ENCODE data around the gene TRPV4. TPM values are rescaled to one million over a fixed set of nuclear protein-coding genes. Genes with fewer than 3 reads are reported as not detected.

Gene TRPV4
- total RNA-seq, 1 experiment from 2014 or later, result 0.09 TPM

DNA sequence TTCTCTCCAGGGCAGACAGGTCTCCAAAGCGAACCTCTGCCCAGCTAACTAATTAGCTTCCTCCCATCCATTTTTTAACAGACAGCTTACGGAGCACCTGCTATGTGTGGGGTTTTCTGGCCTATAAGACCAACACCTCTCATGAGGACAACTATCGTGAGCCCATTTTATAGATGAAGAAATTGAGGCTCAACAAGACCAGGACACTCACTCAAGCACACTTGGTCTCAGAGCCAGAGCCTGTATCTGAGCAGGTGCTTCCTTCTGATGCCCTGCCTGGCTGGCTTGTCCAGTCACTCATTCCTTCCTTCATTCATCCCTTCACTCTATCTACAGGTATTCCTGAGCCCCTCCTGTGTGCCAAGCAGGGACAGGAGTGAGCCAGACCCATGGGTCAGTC is 6.1 kb downstream of the TRPV4 start:
- Mint-ChIP-seq H3K4me1 (ENCODE audit: insufficient read depth, unreplicated experiment) (peaks cover 16% of the 10 kb centered on the region), H3K36me3 (ENCODE audit: insufficient read depth, unreplicated experiment) (no peaks in the 10 kb centered on the region), H3K4me3 (ENCODE audit: unreplicated experiment) (no peak overlapping the region), H3K27ac (ENCODE audit: low read depth, unreplicated experiment) (no peak overlapping the region), H3K27me3 (ENCODE audit: insufficient read depth, unreplicated experiment) (no peaks in the 10 kb centered on the region), H3K9me3 (ENCODE audit: unreplicated experiment) (no peaks in the 10 kb centered on the region)
- intact Hi-C loops (cut with micrococcal nuclease), result no loop called here
- BruUV-seq (replicated peaks), result no TSS peak
- no peak for DNase-seq (ENCODE audit: unreplicated experiment)
- TF ChIP-seq, protein P1, sequence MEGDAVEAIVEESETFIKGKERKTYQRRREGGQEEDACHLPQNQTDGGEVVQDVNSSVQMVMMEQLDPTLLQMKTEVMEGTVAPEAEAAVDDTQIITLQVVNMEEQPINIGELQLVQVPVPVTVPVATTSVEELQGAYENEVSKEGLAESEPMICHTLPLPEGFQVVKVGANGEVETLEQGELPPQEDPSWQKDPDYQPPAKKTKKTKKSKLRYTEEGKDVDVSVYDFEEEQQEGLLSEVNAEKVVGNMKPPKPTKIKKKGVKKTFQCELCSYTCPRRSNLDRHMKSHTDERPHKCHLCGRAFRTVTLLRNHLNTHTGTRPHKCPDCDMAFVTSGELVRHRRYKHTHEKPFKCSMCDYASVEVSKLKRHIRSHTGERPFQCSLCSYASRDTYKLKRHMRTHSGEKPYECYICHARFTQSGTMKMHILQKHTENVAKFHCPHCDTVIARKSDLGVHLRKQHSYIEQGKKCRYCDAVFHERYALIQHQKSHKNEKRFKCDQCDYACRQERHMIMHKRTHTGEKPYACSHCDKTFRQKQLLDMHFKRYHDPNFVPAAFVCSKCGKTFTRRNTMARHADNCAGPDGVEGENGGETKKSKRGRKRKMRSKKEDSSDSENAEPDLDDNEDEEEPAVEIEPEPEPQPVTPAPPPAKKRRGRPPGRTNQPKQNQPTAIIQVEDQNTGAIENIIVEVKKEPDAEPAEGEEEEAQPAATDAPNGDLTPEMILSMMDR (IDR thresholded peaks at IDR 0.05; ENCODE audit: unreplicated experiment), result no peak
- CTCF ChIA-PET, result interaction anchor here (0.6 kb wide), 1 partner anchor 19 kb away, joined by 3 read pairs; no protein-coding TSS in a partner anchor
- POLR2A ChIA-PET, result interaction anchor here (1.1 kb wide), 1 partner anchor 11 kb away, joined by 3 read pairs; no protein-coding TSS in a partner anchor

DNA sequence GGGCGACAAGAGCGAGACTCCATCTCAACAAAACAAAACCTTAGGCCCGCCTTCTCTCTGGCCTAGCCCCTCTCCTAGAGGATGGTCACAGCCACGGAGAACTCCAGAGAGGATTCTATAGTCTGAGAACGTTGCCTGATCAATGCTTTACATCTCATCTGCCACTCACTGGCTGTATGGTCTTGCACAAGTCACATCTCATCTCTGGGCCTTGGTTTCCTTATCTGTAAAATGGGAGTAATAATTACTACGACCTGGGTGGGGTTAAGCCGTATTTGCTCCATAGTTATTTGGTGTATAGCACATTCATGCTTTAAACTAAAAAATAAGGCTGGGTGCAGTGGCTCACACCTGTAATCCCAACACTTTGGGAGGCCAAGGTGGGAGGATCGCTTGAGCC is 8.5 kb downstream of the TRPV4 start:
- peaks cover 32% of the 10 kb centered on the region for H3K4me1 Mint-ChIP-seq (ENCODE audit: insufficient read depth, unreplicated experiment)
- no TSS peak for BruUV-seq (replicated peaks)
- H3K36me3 Mint-ChIP-seq (ENCODE audit: insufficient read depth, unreplicated experiment), result no peaks in the 10 kb centered on the region
- no peak overlapping the region for H3K4me3 Mint-ChIP-seq (ENCODE audit: unreplicated experiment)
- H3K27me3 Mint-ChIP-seq (ENCODE audit: insufficient read depth, unreplicated experiment), result no peaks in the 10 kb centered on the region
- POLR2A ChIA-PET, result no interaction called here
- CTCF ChIA-PET, result interaction anchor here (1.4 to 1.8 kb wide), 2 partner anchors 19 to 20 kb away, joined by 3 to 6 read pairs; no protein-coding TSS in a partner anchor
- TF ChIP-seq, protein P1 (IDR thresholded peaks at IDR 0.05; ENCODE audit: unreplicated experiment), result no peak
- no peaks in the 10 kb centered on the region for H3K9me3 Mint-ChIP-seq (ENCODE audit: unreplicated experiment)
- DNase-seq (ENCODE audit: unreplicated experiment), result no peak
- intact Hi-C loops (cut with micrococcal nuclease), result no loop called here
- H3K27ac Mint-ChIP-seq (ENCODE audit: low read depth, unreplicated experiment), result no peak overlapping the region

DNA sequence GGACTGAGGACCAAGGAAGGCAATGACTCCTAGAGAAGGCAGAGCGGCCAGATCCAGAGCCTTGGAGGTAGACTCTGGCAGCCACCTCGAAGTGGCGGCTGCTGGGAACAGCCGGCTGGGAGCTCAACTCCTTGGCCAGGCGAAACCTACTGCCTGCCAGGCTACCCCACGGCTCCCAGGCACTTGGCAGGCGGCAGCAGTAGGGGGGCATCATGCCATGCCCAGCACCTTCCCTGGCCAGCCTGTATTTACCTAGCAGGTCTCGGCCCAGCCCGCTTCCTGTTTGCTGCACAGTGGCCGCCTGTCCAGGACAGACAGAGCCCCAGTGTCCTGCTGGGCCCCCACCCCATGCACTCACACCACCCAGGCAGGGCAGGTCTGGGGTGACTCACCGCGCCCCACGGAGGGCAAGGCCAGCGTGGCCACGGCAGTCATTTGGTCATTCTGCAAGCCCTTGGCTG is 10.2 kb downstream of the TRPV4 start:
- no peaks in the 10 kb centered on the region for H3K36me3 Mint-ChIP-seq (ENCODE audit: insufficient read depth, unreplicated experiment)
- TF ChIP-seq, protein P1 (IDR thresholded peaks at IDR 0.05; ENCODE audit: unreplicated experiment), result no peak
- CTCF ChIA-PET, result interaction anchor here (1.8 kb wide), 1 partner anchor 18 kb away, joined by 6 read pairs; no protein-coding TSS in a partner anchor
- no peaks in the 10 kb centered on the region for H3K9me3 Mint-ChIP-seq (ENCODE audit: unreplicated experiment)
- H3K4me1 Mint-ChIP-seq (ENCODE audit: insufficient read depth, unreplicated experiment), result peaks cover 45% of the 10 kb centered on the region
- no TSS peak for BruUV-seq (replicated peaks)
- peak; percentile 47 for DNase-seq (ENCODE audit: unreplicated experiment)
- H3K27ac Mint-ChIP-seq (ENCODE audit: low read depth, unreplicated experiment), result peak overlapping the region; percentile 27
- intact Hi-C loops (cut with micrococcal nuclease), result no loop called here
- no peaks in the 10 kb centered on the region for H3K27me3 Mint-ChIP-seq (ENCODE audit: insufficient read depth, unreplicated experiment)
- no peak overlapping the region for H3K4me3 Mint-ChIP-seq (ENCODE audit: unreplicated experiment)
- POLR2A ChIA-PET, result interaction anchor here (0.8 to 1.4 kb wide), 2 partner anchors 14 to 18 kb away, joined by 3 to 5 read pairs; no protein-coding TSS in a partner anchor

DNA sequence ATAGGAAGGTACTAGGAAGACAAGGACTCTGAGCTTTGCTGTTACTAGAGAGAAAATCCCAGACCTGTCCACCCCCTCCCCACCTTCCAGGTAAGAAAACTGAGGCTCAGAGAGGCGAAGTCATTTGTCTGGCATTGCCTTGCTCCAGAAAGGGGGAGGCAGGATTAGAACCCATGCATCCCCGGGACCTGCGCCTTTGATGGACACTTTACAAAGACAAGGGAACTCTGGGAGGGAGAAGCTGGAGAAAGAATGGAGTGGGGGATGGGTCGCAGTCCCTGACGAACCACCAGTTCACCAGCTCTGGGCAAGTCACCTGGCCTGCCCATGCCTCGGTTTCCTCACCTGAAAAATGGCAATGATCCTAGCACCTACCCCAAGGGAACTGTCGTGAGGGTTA is 10.8 kb downstream of the TRPV4 start:
- Mint-ChIP-seq H3K9me3 (ENCODE audit: unreplicated experiment) (no peaks in the 10 kb centered on the region), H3K27me3 (ENCODE audit: insufficient read depth, unreplicated experiment) (no peaks in the 10 kb centered on the region), H3K4me1 (ENCODE audit: insufficient read depth, unreplicated experiment) (peaks cover 45% of the 10 kb centered on the region), H3K27ac (ENCODE audit: low read depth, unreplicated experiment) (peak overlapping the region; percentile 27), H3K4me3 (ENCODE audit: unreplicated experiment) (no peak overlapping the region), H3K36me3 (ENCODE audit: insufficient read depth, unreplicated experiment) (no peaks in the 10 kb centered on the region)
- TF ChIP-seq, protein P1 (IDR thresholded peaks at IDR 0.05; ENCODE audit: unreplicated experiment), result no peak
- intact Hi-C loops (cut with micrococcal nuclease), result no loop called here
- no peak for DNase-seq (ENCODE audit: unreplicated experiment)
- no TSS peak for BruUV-seq (replicated peaks)
- ChIA-PET POLR2A (interaction anchor here (1.4 kb wide), 1 partner anchor 15 kb away, joined by 5 read pairs; no protein-coding TSS in a partner anchor), CTCF (interaction anchor here (0.7 kb wide), 1 partner anchor 26 kb away, joined by 3 read pairs; no protein-coding TSS in a partner anchor)
